Astrocyte of the spinal cord (primary cell): Measurements from ENCODE around the gene TNFRSF14.

ENCODE experiments used
- DNase-seq: peaks from one replicate; pipeline ENCODE4 v3.0.0; 2011; ENCODE audit warnings: low read depth, low spot score
- H3K4me3 ChIP-seq: 2 replicates; pipeline ENCODE4 v1.5.1; 2011; ENCODE audit warnings: low read depth, mild to moderate bottlenecking, low read length, moderate library complexity
- CTCF ChIP-seq: IDR thresholded peaks from 2 replicates; pipeline ENCODE4 v1.5.1; 2012; ENCODE audit warnings: low read depth, mild to moderate bottlenecking, low read length, inconsistent platforms
- in situ Hi-C: cut with HindIII; loops from 2 replicates; pipeline ENCODE4 v1.10.0; 2017; ENCODE audit warnings: low sequenced_read_pairs

TNFRSF14 gene

GRCh38 chr1:2516946-2517345 lies 39.2 kb upstream of the TNFRSF14 start:
- in situ Hi-C loops = no loop called here
- TF ChIP-seq CTCF = no peak
- no peak overlapping the region for H3K4me3 ChIP-seq

GRCh38 chr1:2517966-2518365 lies 38.2 kb upstream of the TNFRSF14 start:
- H3K4me3 ChIP-seq = no peak overlapping the region
- TF ChIP-seq CTCF = no peak
- no peak for DNase-seq
- in situ Hi-C loops = no loop called here

More at GRCh38 chr1:2516946-2517345, 39.2 kb upstream of the TNFRSF14 start:
- no peak for DNase-seq

- in situ Hi-C loops = no loop called here
- DNase-seq = no peak
- no peak overlapping the region for H3K4me3 ChIP-seq
- TF ChIP-seq CTCF = no peak
Measured at GRCh38 chr1:2518528-2518927, 37.6 kb upstream of the TNFRSF14 start.

GRCh38 chr1:2519029-2519685 lies 37.0 kb upstream of the TNFRSF14 start:
- DNase-seq = no peak
- TF ChIP-seq CTCF = no peak
- in situ Hi-C loops = no loop called here

GRCh38 chr1:2519729-2520128 lies 36.4 kb upstream of the TNFRSF14 start:
- no peak for TF ChIP-seq CTCF
- no peak for DNase-seq
- no peak overlapping the region for H3K4me3 ChIP-seq
- in situ Hi-C loops = no loop called here

More at GRCh38 chr1:2519029-2519685, 37.0 kb upstream of the TNFRSF14 start:
- H3K4me3 ChIP-seq = no peak overlapping the region

GRCh38 chr1:2520206-2520605 lies 36.0 kb upstream of the TNFRSF14 start:
- DNase-seq = no peak
- H3K4me3 ChIP-seq = no peak overlapping the region
- in situ Hi-C loops = no loop called here
- no peak for TF ChIP-seq CTCF

- in situ Hi-C loops = no loop called here
- no peak for TF ChIP-seq CTCF
- no peak overlapping the region for H3K4me3 ChIP-seq
Measured at GRCh38 chr1:2520806-2521205, 35.4 kb upstream of the TNFRSF14 start.

More at GRCh38 chr1:2520806-2521205, 35.4 kb upstream of the TNFRSF14 start:
- no peak for DNase-seq
